Fibroblast of lung (primary cell): Measurements from ENCODE around the gene HIPK2. TPM values are rescaled to one million over a fixed set of nuclear protein-coding genes. Genes with fewer than 3 reads are reported as not detected.

Experiments used
- DNase-seq, 2 donors: peaks; one replicate each; pipeline versions ENCODE4 v3.0.0 to v3.0.0-alpha.2; 2010; ENCODE audit warnings: low read depth in 2 of 2
- H2AFZ ChIP-seq: 2 replicates; pipeline ENCODE4 v1.5.1; 2012; ENCODE audit warnings: low read length, control low read depth, inconsistent platforms
- H3K27ac ChIP-seq: 2 replicates; pipeline ENCODE4 v1.5.1; 2011; ENCODE audit warnings: low read length, control low read depth; ENCODE audit not compliant: insufficient read depth
- H3K27me3 ChIP-seq: 2 replicates; pipeline ENCODE4 v1.5.1; 2011; ENCODE audit warnings: mild to moderate bottlenecking, low read length; ENCODE audit not compliant: control insufficient read depth, insufficient read depth
- H3K36me3 ChIP-seq: 2 replicates; pipeline ENCODE4 v1.5.1; 2011; ENCODE audit warnings: low read length; ENCODE audit not compliant: control insufficient read depth, insufficient read depth
- H3K4me1 ChIP-seq: 2 replicates; pipeline ENCODE4 v1.5.1; 2011; ENCODE audit warnings: low read length; ENCODE audit not compliant: control insufficient read depth, insufficient read depth; ENCODE audit errors: extremely low read depth
- H3K4me2 ChIP-seq: 2 replicates; pipeline ENCODE4 v1.5.1; 2011; ENCODE audit warnings: low read length, control low read depth; ENCODE audit not compliant: insufficient read depth; ENCODE audit errors: extremely low read depth
- H3K4me3 ChIP-seq, 4 experiments: fragments of 200-600 bp in 1 of 4; sonication (generic) in 1 of 4; replicated peaks in 1 of 4; 2 replicates each; pipeline ENCODE4 v1.5.1; 2011 to 2016; ENCODE audit warnings: low read length in 4 of 4, low read depth in 3 of 4, mild to moderate bottlenecking in 3 of 4, control low read depth in 2 of 4, inconsistent platforms in 1 of 4, mixed read lengths in 1 of 4; ENCODE audit not compliant: insufficient read depth in 1 of 4; ENCODE audit errors: control extremely low read depth in 1 of 4
- H3K79me2 ChIP-seq: 2 replicates; pipeline ENCODE4 v1.5.1; 2012; ENCODE audit warnings: mild to moderate bottlenecking, low read length, inconsistent platforms; ENCODE audit not compliant: control insufficient read depth, insufficient read depth
- H3K9ac ChIP-seq: 2 replicates; pipeline ENCODE4 v1.5.1; 2011; ENCODE audit warnings: mild to moderate bottlenecking, low read length, control low read depth; ENCODE audit not compliant: insufficient read depth
- H3K9me3 ChIP-seq: 2 replicates; pipeline ENCODE4 v1.5.1; 2012; ENCODE audit warnings: low read depth, low read length; ENCODE audit not compliant: control insufficient read depth, insufficient read depth
- H4K20me1 ChIP-seq: 2 replicates; pipeline ENCODE4 v1.5.1; 2011; ENCODE audit warnings: low read length; ENCODE audit not compliant: control insufficient read depth, insufficient read depth; ENCODE audit errors: extremely low read depth
- EZH2 ChIP-seq: IDR thresholded peaks from 2 replicates; pipeline ENCODE4 v1.5.1; 2012; ENCODE audit warnings: low read length, control low read depth, mild to moderate bottlenecking; ENCODE audit errors: missing control alignments
- polyA plus RNA-seq, 2 donors: library from polyadenylated mRNA; depleted of rRNA in 1 of 2; stranded (reverse) in 1 of 2; unstranded in 1 of 2; fragments of >200 nt; gene quantifications; 2 replicates each; pipeline ENCODE4 v1.2.1, GENCODE V29; 2011 to 2012; ENCODE audit warnings: missing spikeins in 1 of 2
- total RNA-seq: library from RNA; depleted of rRNA; stranded (reverse); fragments of >200 nt; gene quantifications from 2 replicates; pipeline ENCODE4 v1.2.1, GENCODE V29; 2014
- TF ChIP-seq, protein P1 (sequence below), 2 donors: IDR thresholded peaks in 1 of 2; conservative IDR thresholded peaks in 1 of 2; 1 replicate in 1 of 2; 2 replicates in 1 of 2; pipeline ENCODE4 v1.5.1; 2011 to 2012; ENCODE audit warnings: low read length in 2 of 2, control low read depth in 1 of 2, inconsistent platforms in 1 of 2, low read depth in 1 of 2, mild to moderate bottlenecking in 1 of 2

The HIPK2 gene
- total and polyA plus RNA-seq, 2 donors (not counting 1 experiment from before 2014, with no cell fraction given), result 10.1 to 11.1 TPM

DNA sequence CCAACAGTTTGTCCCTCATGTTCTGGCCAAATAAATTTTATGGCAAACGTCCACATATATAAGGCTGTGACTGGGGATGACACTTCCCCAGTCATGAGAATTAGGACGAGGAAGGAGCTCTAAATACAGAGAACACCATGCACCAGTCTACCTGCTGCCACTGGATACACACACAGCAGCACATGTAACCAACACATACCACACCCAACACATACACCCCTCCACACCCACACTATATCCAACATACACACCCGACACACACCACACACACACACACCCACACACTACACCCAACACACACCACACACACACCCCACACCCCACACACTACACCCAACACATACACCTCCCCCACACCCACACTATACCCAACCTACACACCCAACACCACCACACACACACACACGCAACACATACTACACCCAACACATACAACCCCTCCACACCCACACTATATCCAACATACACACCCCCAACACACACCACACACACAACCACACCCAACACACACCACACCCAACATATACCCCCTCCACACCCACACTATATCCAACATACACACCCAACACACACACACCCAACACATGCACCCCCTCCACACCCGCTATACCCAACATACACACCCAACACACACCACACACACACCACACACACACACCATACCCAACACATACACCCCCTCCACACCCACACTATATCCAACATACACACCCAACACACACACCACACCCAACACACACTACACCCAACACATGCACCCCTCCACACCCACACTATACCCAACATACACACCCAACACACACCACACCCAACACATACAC lies 74.1 kb downstream of the HIPK2 start:
- Histone ChIP-seq H2AFZ (no peak overlapping the region), H4K20me1 (peaks cover 2% of the 10 kb centered on the region), H3K9me3 (no peaks in the 10 kb centered on the region), H3K9ac (no peak overlapping the region), H3K36me3 (peaks cover 9% of the 10 kb centered on the region), H3K4me3 (no peak overlapping the region), H3K27ac (no peak overlapping the region), H3K27me3 (no peaks in the 10 kb centered on the region), H3K79me2 (peaks cover 43% of the 10 kb centered on the region), H3K4me1 (peaks cover 19% of the 10 kb centered on the region), H3K4me2 (peak overlapping the region; percentile 8)
- no peak for DNase-seq
- TF ChIP-seq, protein P1, sequence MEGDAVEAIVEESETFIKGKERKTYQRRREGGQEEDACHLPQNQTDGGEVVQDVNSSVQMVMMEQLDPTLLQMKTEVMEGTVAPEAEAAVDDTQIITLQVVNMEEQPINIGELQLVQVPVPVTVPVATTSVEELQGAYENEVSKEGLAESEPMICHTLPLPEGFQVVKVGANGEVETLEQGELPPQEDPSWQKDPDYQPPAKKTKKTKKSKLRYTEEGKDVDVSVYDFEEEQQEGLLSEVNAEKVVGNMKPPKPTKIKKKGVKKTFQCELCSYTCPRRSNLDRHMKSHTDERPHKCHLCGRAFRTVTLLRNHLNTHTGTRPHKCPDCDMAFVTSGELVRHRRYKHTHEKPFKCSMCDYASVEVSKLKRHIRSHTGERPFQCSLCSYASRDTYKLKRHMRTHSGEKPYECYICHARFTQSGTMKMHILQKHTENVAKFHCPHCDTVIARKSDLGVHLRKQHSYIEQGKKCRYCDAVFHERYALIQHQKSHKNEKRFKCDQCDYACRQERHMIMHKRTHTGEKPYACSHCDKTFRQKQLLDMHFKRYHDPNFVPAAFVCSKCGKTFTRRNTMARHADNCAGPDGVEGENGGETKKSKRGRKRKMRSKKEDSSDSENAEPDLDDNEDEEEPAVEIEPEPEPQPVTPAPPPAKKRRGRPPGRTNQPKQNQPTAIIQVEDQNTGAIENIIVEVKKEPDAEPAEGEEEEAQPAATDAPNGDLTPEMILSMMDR (conservative IDR thresholded peaks at IDR 0.05 in 1 of 2, IDR thresholded peaks at IDR 0.05 in 1 of 2; ENCODE audit: low read depth in 1 of 2, low read length in 2 of 2), result no peak
- no peak for TF ChIP-seq EZH2

DNA sequence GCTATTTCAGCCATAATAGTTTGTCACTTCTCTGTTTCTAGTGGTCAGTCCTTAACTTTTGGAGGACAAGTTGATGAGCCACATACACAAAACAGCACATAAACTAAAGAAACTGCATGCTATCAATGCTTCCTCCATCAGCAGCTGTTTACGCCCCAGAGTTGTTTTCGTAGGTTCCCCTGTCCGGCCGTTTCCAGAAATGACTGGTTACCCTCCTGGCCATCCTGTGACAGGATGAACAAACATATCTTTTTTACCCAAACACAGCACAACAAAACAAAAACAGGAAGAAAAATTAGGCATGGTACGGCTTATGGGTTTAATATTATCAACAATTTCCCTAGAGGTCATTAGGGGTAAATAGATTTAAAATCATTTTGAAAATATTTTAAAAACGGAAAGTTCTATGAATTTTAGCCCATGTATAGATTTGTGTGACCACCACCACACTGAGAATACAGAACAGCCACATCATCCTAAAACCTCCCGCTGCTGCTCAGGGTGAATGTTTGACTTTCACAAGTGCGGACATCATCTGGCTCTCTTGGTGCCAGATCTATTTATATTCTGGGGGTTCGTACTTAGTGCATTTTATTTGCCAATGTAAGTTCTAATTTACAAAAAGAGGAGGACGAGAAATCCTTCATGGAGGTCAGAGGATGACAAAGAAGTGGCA lies 74.8 kb downstream of the HIPK2 start:
- peak overlapping the region; percentile 8 for H3K4me2 ChIP-seq
- H3K4me3 ChIP-seq, result no peak overlapping the region
- H3K9me3 ChIP-seq, result no peaks in the 10 kb centered on the region
- H3K36me3 ChIP-seq, result peaks cover 5% of the 10 kb centered on the region
- no peaks in the 10 kb centered on the region for H4K20me1 ChIP-seq
- H3K4me1 ChIP-seq, result peaks cover 18% of the 10 kb centered on the region
- H3K79me2 ChIP-seq, result peaks cover 36% of the 10 kb centered on the region
- no peak overlapping the region for H2AFZ ChIP-seq
- peak overlapping the region; percentile 2 for H3K27ac ChIP-seq
- H3K27me3 ChIP-seq, result no peaks in the 10 kb centered on the region
- no peak overlapping the region for H3K9ac ChIP-seq
- no peak for TF ChIP-seq EZH2
- TF ChIP-seq, protein P1 (conservative IDR thresholded peaks at IDR 0.05 in 1 of 2, IDR thresholded peaks at IDR 0.05 in 1 of 2; ENCODE audit: low read depth in 1 of 2, low read length in 2 of 2), result no peak
- DNase-seq, result peak in 1 of 2 donors; percentile 54

DNA sequence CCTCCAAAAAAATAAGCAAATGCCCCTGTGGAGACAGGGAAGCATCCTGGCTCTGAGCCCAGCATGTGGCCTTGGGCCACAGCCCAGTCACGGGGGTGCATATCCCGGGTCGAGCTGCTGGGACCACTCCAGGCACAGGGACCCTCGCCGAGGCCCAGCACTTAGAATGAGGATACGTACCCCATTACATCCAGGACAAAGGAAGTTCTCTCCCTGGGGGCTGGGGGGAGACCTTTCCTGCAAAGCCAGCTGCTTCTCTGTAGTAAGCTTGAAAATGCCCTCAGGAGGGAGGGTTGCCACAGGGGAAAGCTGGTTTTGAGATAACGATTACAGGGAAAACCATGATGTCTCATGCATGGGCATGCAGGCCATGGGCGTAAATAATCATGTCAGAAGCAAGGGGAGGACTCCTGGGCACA lies 75.5 kb downstream of the HIPK2 start:
- Histone ChIP-seq H2AFZ (no peak overlapping the region), H3K27me3 (no peaks in the 10 kb centered on the region), H3K4me1 (peaks cover 18% of the 10 kb centered on the region), H3K79me2 (peaks cover 33% of the 10 kb centered on the region), H3K4me2 (no peak overlapping the region), H3K27ac (no peak overlapping the region), H3K36me3 (peaks cover 5% of the 10 kb centered on the region), H3K4me3 (no peak overlapping the region), H3K9me3 (no peaks in the 10 kb centered on the region), H4K20me1 (no peaks in the 10 kb centered on the region), H3K9ac (no peak overlapping the region)
- no peak for DNase-seq
- no peak for TF ChIP-seq EZH2
- TF ChIP-seq, protein P1 (conservative IDR thresholded peaks at IDR 0.05 in 1 of 2, IDR thresholded peaks at IDR 0.05 in 1 of 2; ENCODE audit: low read depth in 1 of 2, low read length in 2 of 2), result no peak
